Aorta (tissue), 5 donors: ENCODE measurements around the gene PDPK1. TPM values are rescaled to one million over a fixed set of nuclear protein-coding genes. Genes with fewer than 3 reads are reported as not detected.
A peak's percentile ranks its signal among the peaks of the same experiment; 100 is the strongest.
"Not testable (repeated sequence)": the region's sequence is repeated elsewhere in the genome, so short reads cannot be mapped to it uniquely, and the experiment has no call there.

Experiments
- ATAC-seq: fragments of 200-7000 bp; cut with Tn5 transposase; one replicate; pipeline ENCODE4 v1.9.1; 2022; ENCODE audit warnings: moderate library complexity; ENCODE audit not compliant: low FRiP score
- DNase-seq, 2 donors: peaks; one replicate each; pipeline ENCODE4 v3.0.0-alpha.2; 2020
- H3K27ac ChIP-seq, 2 donors: one replicate each; pipeline ENCODE4 v1.5.1; 2013; ENCODE audit warnings: low read length in 2 of 2, mild to moderate bottlenecking in 2 of 2, moderate library complexity in 2 of 2, control low read depth in 1 of 2, inconsistent platforms in 1 of 2, low read depth in 1 of 2
- H3K27me3 ChIP-seq, 2 donors: one replicate each; pipeline ENCODE4 v1.6.1; 2013; ENCODE audit warnings: control low read depth in 1 of 2, low read length in 1 of 2, mild to moderate bottlenecking in 1 of 2, moderate library complexity in 1 of 2; ENCODE audit not compliant: insufficient read depth in 2 of 2, control insufficient read depth in 1 of 2
- H3K36me3 ChIP-seq, 2 donors: one replicate each; pipeline ENCODE4 v1.6.1; 2013; ENCODE audit warnings: control low read depth in 1 of 2, low read length in 1 of 2, mild to moderate bottlenecking in 1 of 2; ENCODE audit not compliant: insufficient read depth in 2 of 2, control insufficient read depth in 1 of 2
- H3K4me1 ChIP-seq, 2 donors: one replicate each; pipeline ENCODE4 v1.6.1; 2013; ENCODE audit warnings: low read length in 2 of 2, control low read depth in 1 of 2, mild to moderate bottlenecking in 1 of 2, moderate library complexity in 1 of 2; ENCODE audit not compliant: insufficient read depth in 2 of 2, control insufficient read depth in 1 of 2
- H3K4me3 ChIP-seq, 2 donors: one replicate each; pipeline ENCODE4 v1.5.1; 2013; ENCODE audit warnings: low read length in 2 of 2, control low read depth in 1 of 2, mild to moderate bottlenecking in 1 of 2
- H3K9me3 ChIP-seq: one replicate; pipeline ENCODE4 v1.6.1; 2013; ENCODE audit warnings: mild to moderate bottlenecking, low read length; ENCODE audit not compliant: control insufficient read depth
- WGBS, 2 donors: extraction: QIAGEN DNeasy Blood & Tissue Kit; methylation state at CpG; one replicate each; pipeline ENCODE4 v1.1.7; 2013; 5-methylcytosine and 5-hydroxymethylcytosine counted together
- intact Hi-C, 2 donors: fragments of 100-400 bp; cut with DNase I; formaldehyde crosslinking; loops; one replicate each; pipeline versions ENCODE4 v1.14.2 to v1.15.0; 2022
- polyA plus RNA-seq, 2 donors: library from polyadenylated mRNA; stranded (reverse); fragments of 200-250 nt; gene quantifications; one replicate each; pipeline ENCODE4 v1.2.3, GENCODE V29; 2013
- total RNA-seq, 2 donors: library from RNA; stranded (reverse); fragmentation: NEBNext Ultra II Directional; extraction: Animal tissue kit (Norgen Biotek cat#: 25700); gene quantifications; one replicate each; pipeline ENCODE4 v1.2.1, GENCODE V29; 2021
- donor health status: healthy with polysubstance abuse.
- donor health status: Bipolar disorder and iron deficiency.
- donor health status: DM: no; HTN: no; CAD: no.
- donor health status: DM: no; HTN: no; CAD: no.
- donor health status: DM: yes; HTN: yes; CAD: no.

PDPK1 gene
- total and polyA plus RNA-seq, 4 donors = 12.7 to 46.4 (median 30.5) TPM

DNA sequence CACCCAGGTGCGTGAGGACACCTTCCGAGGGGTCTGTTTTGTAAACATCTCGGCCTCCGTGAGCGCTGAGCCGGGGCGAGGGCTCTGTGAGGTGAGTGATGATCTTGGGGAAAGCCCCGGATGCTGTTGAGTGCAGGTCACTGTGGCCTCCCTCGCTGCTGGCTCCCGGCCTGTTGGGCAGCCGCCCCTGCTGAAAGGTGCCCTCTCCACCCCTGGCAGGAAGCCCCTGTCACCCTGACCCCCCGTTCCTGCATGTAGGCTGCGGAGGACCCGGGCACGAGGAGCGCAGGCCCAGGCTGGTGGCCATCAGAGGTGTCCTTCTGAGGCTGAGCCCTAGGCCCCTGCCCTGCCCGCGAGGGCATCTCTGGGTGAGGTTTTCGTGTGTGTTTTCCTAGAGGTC, 75.4 kb downstream of the PDPK1 start:
- H3K27me3 ChIP-seq, H3K4me1 ChIP-seq, H3K27ac ChIP-seq, H3K36me3 ChIP-seq, H3K9me3 ChIP-seq, intact Hi-C loops, H3K4me3 ChIP-seq, ATAC-seq: not testable (repeated sequence)
- 95% methylated on average over 11 to 14 of the region's 19 CpGs for WGBS, 2 donors
- DNase-seq = peak; percentile 10 to 62

DNA sequence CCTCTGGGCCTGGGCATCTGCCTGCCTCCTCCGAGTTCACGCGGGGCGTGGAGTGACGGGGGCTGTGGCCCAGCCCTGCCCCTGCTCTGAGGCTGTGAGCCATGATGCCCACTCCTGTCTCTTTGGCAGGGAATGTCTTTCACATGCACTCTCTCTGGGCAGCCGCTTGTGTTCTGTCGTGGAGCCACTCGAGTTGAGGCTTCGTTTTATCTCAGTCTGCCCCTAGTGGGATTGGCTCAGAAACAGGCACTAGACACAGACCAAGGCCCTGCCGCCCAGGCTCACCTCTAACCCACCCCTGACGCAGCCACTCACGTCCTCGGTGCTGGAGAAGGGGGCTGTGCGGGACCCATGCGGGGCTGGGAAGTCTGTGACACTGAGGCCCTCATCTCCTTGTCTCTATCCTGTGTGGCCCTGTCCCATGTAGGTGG, 77.0 kb downstream of the PDPK1 start:
- ATAC-seq = no peak
- peak; percentile 11 to 67 for DNase-seq
- Histone ChIP-seq H3K27me3 (no peaks in the 10 kb centered on the region), H3K36me3 (peaks cover 0 to 2% of the 10 kb centered on the region in 2 donors), H3K27ac (no peak overlapping the region), H3K4me1 (no peaks in the 10 kb centered on the region), H3K4me3 (no peak overlapping the region), H3K9me3 (no peaks in the 10 kb centered on the region)
- intact Hi-C loops = no loop called here
- WGBS, 2 donors = 94 to 96% methylated on average over 15 of the region's 15 CpGs

DNA sequence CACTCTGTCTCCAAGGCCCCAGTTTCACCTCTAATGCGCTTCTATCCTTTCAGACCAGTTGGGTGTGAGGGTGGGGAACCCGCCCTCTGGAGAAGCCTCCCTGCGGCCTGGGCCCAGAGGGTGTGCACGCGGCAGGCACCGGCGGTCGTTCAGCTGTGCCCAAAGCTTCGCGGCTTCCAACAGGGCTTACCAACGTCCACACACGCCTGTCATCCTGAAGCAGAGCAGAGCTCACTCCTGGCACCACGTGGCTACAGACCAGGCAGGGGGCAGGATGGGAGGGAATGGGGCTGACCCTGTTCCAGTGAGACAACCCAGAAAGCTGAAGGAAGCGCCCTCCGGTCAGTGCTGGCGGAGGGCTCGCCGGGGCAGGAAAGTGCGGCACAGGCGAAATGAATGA, 81.1 kb downstream of the PDPK1 start:
- intact Hi-C loops, H3K4me3 ChIP-seq, DNase-seq, H3K4me1 ChIP-seq, H3K9me3 ChIP-seq, H3K27ac ChIP-seq, H3K27me3 ChIP-seq, H3K36me3 ChIP-seq, ATAC-seq: not testable (repeated sequence)
- WGBS, 2 donors = no CpG with 5 or more reads among the region's 20 CpGs

DNA sequence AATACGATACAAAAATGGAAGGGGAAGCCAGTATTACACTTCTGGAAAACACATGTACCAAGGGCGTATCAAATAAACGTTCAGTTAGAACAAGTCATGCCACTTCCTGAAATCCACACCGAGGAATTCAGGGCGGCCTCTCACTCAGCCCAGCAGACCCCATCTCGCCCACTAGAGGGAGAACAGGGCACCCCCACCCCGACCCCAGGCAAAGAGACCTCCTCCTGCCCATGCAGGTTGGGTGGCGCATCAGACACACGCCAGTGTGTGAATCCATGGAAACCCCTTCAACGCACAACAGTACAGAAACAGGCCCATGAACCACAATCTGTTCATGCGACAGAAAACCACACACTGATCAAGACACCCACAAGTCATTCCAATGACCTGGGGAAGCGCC, 81.8 kb downstream of the PDPK1 start:
- ATAC-seq, H3K9me3 ChIP-seq, H3K4me1 ChIP-seq, H3K36me3 ChIP-seq, H3K27ac ChIP-seq, intact Hi-C loops, H3K27me3 ChIP-seq, H3K4me3 ChIP-seq: not testable (repeated sequence)
- DNase-seq = peak in 1 of 2 donors; percentile 36
- 69 to 83% methylated on average over 3 to 6 of the region's 12 CpGs for WGBS, 2 donors

DNA sequence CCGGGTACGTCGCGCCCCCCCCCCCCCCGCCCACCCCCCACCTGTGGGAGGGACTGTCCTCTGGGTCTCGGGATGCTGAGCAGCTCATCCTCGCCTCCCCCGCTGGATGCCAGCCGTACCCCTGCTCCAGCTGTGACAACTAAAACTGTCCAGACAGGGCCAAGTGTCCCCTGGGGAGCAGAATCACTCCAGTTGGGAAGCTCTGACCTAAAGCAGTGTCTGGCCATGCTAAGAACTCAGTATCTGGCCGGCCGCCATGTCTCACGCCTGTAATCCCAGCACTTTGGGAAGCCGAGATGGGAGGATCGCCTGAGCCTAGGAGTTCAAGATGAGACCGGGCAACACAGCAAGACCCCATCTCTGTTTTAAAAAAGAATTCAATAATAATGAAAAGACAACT, 83.0 kb downstream of the PDPK1 start:
- ATAC-seq, H3K9me3 ChIP-seq, DNase-seq, H3K4me3 ChIP-seq, H3K4me1 ChIP-seq, H3K27me3 ChIP-seq, intact Hi-C loops, H3K27ac ChIP-seq, H3K36me3 ChIP-seq: not testable (repeated sequence)
- 78% methylated on average over 8 of the region's 15 CpGs; no CpG with 5 or more reads in 1 of the 2 donors for WGBS, 2 donors

DNA sequence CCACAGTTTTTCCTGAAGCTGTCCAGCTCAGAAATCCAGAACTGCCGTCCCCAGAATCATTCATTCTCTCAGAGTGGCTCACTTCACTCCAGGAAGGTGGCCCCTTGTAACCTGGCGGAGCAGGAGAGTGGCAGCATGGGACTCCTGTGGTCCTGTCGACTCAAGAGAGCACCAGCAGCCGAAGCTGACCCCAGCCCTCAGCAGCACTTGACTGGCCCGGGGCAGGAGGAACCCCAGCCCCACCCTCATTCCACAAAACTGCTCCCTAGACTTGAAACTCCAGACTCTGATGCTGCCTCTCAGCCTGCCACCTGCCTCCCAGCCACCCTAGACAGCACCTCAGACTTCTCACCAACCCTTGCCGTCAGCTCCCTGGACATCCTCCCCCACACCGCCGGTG, 83.6 kb downstream of the PDPK1 start:
- H3K27ac ChIP-seq, H3K9me3 ChIP-seq, H3K4me3 ChIP-seq, ATAC-seq, intact Hi-C loops, H3K36me3 ChIP-seq, H3K27me3 ChIP-seq, H3K4me1 ChIP-seq: not testable (repeated sequence)
- 92 to 99% methylated on average over 4 to 6 of the region's 8 CpGs for WGBS, 2 donors
- DNase-seq = peak in 1 of 2 donors; percentile 49

DNA sequence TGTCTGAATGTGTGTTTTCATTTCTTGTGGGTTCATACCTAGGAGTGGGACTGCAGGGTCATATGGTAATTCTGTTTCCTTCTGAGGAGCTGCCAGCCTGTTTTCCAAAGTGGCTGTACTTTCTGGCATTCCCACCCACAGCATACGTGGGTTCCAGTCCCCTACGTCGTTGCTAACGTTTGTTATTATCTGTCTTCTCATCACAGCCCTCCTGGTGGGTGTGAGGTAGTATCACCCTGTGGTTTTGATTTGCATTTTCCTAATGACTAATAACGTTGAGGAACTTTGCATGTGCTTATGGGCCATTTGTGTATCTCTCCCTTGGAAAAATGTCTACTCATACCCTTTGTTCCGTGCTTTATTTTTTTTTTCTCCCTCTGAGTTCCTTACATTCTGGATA, 89.3 kb downstream of the PDPK1 start:
- intact Hi-C loops, DNase-seq: not testable (repeated sequence)

DNA sequence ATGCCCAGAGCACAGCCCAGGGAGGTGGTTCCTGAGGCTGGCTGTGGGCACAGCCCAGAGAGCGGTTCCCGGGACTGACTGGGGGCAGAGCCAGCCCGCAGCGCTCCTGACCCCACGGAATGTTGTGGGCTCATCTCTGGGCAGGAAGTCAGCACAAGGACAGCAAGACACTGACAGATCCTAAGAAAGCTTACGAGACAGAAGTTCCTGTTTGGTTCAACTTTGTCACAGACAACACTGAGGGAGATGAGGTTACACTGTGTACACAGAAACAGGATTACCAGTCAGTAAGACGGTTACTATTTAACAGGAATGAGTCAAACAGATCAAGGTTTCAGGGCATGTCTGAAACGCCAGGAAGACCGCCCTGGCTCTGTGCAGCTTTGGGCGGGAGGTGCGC, 93.4 kb downstream of the PDPK1 start:
- H3K4me3 ChIP-seq, H3K27ac ChIP-seq, H3K27me3 ChIP-seq, intact Hi-C loops, H3K9me3 ChIP-seq, DNase-seq, H3K36me3 ChIP-seq, ATAC-seq, H3K4me1 ChIP-seq: not testable (repeated sequence)
- no CpG with 5 or more reads among the region's 11 CpGs for WGBS, 2 donors

More for the DNA sequence above, 89.3 kb downstream of the PDPK1 start:
- not testable (repeated sequence) for ATAC-seq, H3K27me3 ChIP-seq, H3K4me1 ChIP-seq, H3K4me3 ChIP-seq, H3K36me3 ChIP-seq, H3K9me3 ChIP-seq, H3K27ac ChIP-seq
- no CpG with 5 or more reads among the region's 6 CpGs for WGBS, 2 donors

DNA sequence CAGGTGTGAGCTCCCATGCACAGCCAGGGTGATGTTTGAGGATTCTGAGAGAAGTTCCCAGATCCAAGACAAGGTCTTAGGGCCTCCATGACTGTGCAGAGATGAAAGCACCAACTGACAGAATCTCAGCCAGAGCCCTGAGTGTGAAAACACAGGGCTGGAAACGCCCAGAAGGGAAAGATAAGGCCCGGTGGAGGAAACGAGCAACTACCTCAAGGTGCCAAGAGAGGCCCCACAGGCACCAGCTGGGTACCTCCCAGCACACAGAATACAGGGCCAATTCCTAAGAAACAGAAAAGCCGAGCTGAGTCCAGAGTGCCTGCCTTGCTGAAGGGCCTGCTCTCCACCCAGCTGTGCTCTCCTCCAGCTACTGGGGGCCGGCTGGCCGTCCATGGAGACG, 94.5 kb downstream of the PDPK1 start:
- no CpG with 5 or more reads among the region's 7 CpGs for WGBS, 2 donors
- H3K9me3 ChIP-seq, H3K27me3 ChIP-seq, ATAC-seq, H3K4me1 ChIP-seq, intact Hi-C loops, H3K27ac ChIP-seq, DNase-seq, H3K36me3 ChIP-seq, H3K4me3 ChIP-seq: not testable (repeated sequence)
